B cell (primary cell): ENCODE data around the gene FAM222A.

Experiments used
- CTCF ChIP-seq: fragments of 200-600 bp; IDR thresholded peaks from one replicate; pipeline ENCODE4 v1.8.0; 2022; ENCODE audit warnings: antibody characterized with exemption, mild to moderate bottlenecking
- EZH2 ChIP-seq: IDR thresholded peaks from 2 replicates; pipeline ENCODE4 v1.6.1; 2012; ENCODE audit warnings: borderline replicate concordance, low read depth, mild to moderate bottlenecking, moderate library complexity, low read length; ENCODE audit not compliant: insufficient read depth, poor library complexity, severe bottlenecking

DNA sequence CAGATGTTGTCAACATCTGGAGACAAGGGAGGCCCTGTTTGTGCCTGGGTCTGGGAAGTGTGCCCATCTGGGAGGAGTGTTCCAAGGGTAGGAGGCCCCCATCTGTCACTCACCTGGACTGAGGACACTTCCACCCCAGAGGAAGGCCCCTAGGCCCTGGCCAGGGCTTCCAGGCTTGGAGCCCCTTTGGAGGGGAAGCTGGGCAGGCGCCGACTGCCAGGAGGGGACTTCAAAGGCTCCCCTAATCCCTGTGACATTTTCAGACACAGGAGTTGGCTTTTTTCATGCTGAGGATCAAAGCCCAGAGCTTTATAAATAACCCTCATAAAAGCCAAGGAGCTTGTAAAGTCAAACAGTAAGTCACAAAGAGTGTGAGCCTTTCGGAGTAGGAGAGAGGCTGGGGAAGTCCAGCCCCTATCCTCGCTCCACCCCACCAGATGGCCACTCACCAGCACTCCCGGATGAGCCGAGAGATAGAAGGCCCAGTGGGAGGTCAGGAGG lies 17.6 kb upstream of the FAM222A start:
- TF ChIP-seq CTCF (no peak), EZH2 (no peak)
